NCI-H2227 (cell line): ENCODE results near the gene KIAA0408.
"Not testable (repeated sequence)": the region's sequence is repeated elsewhere in the genome, so short reads cannot be mapped to it uniquely, and the experiment has no call there.

Experiments
- DNase-seq: peaks from one replicate; lab custom pipeline; 2025; ENCODE audit not compliant: unreplicated experiment; lab: John Stamatoyannopoulos, UW

The KIAA0408 gene

GRCh38 chr6:127420556-127420955, 38.6 kb downstream of the KIAA0408 start:
- peak; percentile 8 for DNase-seq

GRCh38 chr6:127415096-127415495, 44.1 kb downstream of the KIAA0408 start:
- DNase-seq: no peak

GRCh38 chr6:127413123-127413522, 46.1 kb downstream of the KIAA0408 start:
- not testable (repeated sequence) for DNase-seq

DNA sequence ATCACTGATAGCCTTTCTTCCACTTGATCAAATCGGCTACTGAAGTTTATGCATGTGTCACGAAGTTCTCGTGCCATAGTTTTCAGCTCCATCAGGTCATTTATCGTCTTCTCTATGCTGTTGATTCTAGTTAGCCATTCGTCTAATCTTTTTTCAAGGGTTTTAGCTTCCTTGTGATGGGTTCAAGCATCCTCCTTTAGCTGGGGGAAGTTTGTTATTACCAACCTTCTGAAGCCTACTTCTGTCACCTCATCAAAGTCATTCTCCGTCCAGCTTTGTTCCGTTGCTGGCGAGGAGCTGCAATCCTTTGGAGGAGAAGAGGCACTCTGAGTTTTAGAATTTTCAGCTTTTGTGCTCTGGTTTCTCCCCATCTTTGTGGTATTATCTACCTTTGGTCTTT, 47.2 kb downstream of the KIAA0408 start:
- not testable (repeated sequence) for DNase-seq
